Stimulated activated CD8-positive, alpha-beta memory T cell treated with anti-CD3 and anti-CD28 coated beads, Interleukin-15, amount 100 ng/mL, for 24 hours (primary cell): Measurements from ENCODE around the gene IQGAP2.
"Not testable (repeated sequence)": the region's sequence is repeated elsewhere in the genome, so short reads cannot be mapped to it uniquely, and the experiment has no call there.

Experiments
- DNase-seq: peaks from one replicate; pipeline ENCODE4 v3.0.0-alpha.2; 2020; ENCODE audit warnings: low read depth

The IQGAP2 gene

GRCh38 chr5:76535577-76535976 is 132.5 kb downstream of the IQGAP2 start:
- DNase-seq: no peak

GRCh38 chr5:76537073-76537543 is 134.0 kb downstream of the IQGAP2 start:
- DNase-seq: no peak

DNA sequence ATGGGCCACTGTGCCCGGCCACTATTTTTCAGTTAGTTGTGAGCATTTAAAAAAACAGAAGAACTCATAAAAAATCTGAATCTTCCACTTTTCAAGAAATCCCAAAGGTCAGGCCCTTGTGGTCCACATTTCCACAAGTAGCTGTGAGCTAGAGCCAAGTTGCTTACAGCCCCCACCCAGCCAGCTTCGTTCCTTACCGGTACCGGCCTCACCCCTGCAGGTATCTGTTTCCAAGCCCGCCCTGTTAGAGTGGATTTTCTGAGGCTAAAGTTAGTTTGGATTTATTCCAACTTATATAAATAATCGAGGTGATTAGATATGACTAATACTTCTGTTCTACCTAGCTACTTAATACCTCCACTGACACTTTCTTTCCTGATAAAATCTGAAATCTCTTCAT is 139.2 kb downstream of the IQGAP2 start:
- no peak for DNase-seq

- DNase-seq: no peak
These were observed 140.0 kb downstream of the IQGAP2 start for GRCh38 chr5:76542887-76543690.

- no peak for DNase-seq
These were observed 141.3 kb downstream of the IQGAP2 start for GRCh38 chr5:76544268-76544926.

- DNase-seq: no peak
These were observed 142.1 kb downstream of the IQGAP2 start for GRCh38 chr5:76545184-76545583.

DNA sequence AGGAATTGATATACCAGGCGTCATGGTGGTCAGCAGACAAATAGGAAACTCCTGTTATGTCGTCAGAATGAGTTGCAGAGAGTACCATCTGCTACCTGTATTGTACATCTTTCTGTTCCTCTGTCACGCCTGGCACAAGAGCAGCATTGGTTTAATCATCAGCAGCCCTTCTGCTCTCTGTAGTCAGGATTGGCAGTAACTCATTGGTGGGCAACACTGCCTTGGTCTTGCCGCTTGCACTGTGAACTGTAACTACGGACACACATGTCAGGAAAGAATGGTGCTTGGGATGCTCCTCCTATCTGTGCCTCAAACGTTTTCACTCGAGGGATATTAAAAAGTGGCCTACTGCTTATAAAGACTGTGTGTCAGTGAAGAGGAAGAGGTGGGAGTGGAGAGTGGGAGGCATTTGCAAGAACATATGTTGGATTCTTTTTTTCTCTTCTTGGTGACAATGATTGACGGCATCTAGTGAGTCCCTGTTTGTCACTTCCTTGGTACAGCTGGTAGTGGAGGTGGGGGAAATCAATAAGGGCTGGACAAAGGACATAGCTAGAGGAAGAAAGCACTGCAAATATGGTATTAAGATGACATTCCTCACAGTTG is 143.5 kb downstream of the IQGAP2 start:
- DNase-seq: no peak

DNA sequence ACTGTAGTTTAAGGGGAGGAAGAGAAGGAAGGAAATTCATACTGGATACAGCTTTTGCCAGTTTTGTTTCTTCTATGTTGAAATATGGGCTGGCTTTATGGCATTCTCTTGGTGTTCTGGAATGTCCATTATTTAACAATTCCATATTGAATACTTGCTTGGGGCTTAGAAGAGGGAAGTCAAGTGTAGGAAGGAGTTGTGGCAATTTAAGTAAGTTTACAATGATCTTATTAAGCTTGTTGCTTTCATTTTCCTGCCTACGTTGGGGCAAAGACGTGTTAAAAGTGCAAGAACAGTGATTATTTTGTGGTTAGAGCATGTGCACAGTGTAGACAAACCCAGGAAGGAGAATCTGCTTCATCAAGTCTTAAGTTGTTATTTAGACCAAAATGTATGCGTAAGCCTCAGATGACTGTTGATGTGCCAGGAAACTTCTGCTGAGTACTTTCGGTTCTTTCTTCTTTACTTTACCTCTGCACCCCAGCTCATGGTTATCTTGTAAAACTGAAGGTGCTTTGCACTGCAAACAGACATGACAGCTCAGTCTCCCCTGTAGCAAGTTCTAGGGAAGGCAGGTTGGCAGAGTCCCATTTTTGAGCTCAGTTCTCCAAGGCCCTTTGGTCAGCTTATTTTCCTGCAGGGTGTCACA is 144.3 kb downstream of the IQGAP2 start:
- no peak for DNase-seq

DNA sequence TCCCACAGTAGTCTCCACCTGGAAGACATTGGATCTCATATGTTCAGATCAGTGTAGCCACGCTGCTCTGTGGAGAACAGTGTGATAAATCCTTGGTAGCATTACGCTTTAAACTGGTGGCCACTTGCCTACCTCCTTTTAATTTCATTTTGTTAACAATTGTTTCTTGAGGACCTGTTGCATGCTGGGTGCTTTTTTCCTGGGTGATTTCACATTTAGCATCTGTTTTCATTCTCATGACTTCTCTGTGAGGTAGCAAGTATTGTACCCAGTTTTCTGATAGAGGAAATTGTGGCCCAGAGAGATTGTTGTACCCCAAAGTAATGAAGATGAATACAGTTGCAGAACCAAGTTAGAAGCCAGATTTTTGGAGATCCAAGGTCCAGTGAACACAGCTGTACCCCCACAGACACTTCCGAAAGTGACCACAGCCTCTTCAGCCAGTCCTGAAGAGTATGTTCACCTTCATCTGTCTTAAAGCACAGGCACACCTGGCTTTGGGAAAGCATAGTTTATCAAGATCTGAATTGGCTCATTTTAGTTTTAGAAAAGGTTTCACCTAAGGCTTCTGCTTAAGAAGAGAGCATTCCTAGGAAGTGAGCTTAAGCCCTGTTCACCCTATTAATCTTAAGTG is 144.9 kb downstream of the IQGAP2 start:
- no peak for DNase-seq

DNA sequence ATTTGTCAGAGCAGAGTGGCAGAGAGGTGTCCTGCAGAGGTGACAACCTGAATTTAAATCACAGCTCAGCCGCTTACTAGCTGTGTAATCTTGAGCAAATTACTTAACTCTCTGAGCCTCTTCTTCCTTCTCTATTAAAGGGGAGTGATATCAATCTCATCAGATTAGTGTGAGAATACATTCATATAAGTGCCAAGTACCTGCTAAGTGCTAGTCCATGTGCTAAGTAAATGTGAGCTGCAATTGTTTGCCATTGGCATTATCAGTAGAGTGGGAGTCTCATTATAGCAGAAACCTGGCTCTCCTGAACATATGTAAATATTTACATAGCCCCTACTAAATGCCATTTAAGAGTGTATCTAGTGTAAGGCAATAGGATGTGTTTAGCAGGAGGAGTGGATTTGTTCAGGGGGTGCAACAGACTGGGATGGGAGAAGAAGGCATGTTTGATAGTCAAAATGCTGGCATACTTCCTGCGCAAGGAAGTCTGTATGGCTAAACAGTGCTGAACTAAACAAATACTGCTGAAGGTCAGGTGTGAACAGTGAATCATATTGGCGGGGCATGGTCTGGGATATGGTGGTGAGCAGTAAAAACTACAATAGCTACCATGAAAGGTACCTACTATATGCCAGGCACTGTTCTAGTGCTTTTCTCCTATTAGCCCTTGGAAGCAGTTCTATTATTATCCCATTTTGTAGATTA is 145.6 kb downstream of the IQGAP2 start:
- no peak for DNase-seq

- DNase-seq: not testable (repeated sequence)
These were observed 147.8 kb downstream of the IQGAP2 start for GRCh38 chr5:76550881-76551280.

DNA sequence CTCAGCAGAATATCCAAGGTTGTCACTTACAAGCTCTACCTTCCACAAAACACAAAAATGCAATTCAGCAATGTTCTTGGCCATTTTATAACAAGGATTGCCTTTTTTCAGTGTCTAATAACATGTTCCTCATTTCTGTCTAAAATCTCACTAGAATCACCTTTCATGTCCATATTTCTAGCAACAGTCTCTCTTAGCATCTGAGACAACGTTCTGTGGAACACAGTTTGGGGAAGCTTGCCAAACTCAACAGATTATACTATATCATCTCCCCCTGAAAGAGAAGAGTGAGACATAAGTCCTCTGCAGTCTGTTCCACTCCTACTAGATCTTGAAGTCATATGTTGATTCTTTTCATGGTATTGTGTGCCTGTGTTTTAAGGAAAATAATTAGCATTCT is 149.5 kb downstream of the IQGAP2 start:
- DNase-seq: no peak

DNA sequence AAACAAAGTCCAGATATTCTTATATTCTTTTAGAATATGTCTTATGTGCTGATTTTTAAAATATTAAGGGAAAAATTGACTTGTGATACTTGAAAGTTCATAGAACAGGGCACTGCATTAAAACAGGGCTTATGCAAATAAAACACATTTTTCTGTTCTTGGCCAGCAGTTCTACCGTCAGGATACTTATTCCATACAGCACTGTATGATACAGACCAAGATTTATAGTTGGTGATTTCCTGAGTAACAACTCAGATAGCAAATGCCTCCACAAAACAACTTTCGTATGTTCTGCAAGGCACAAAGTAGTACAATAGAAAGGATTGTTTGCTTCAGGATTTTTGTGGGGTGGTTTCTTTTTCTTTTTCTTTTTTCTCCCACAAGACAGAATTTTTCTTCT is 150.2 kb downstream of the IQGAP2 start:
- DNase-seq: no peak

GRCh38 chr5:76555114-76555513 is 152.0 kb downstream of the IQGAP2 start:
- no peak for DNase-seq

GRCh38 chr5:76555717-76556116 is 152.6 kb downstream of the IQGAP2 start:
- DNase-seq: no peak

DNA sequence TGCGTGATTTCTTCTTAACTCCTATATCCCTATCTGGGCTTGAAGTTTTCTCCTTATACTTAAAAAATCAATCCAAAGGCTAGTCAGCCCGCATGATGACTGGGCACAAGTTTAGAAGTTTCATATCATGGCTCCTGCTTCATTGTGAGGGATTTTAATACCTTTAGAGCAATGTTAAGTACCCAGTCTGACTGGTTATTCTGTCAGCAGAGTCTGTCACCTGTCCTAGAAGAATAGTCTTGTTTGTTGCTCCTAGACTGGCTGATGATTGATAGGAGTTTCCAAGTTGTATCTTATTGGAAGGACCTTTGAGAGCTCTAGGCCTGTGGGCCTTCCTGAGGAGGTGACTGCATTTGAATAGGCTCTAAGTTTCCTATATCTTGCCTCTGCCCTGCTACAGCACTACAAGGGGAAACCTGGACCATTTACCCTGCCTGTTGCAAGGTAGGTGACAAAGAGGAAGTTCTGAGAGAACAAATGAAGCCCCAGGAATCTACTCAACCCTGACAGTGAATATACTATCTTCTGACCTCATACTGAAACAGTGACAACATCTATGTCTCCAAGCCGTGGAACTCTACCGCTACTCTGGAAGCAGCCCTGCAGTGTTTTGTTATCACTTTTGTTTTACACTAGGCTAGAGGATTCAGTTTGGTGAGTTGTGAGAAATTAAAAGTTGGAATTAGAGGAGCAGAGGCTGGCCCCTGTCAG is 153.6 kb downstream of the IQGAP2 start:
- DNase-seq: no peak

- DNase-seq: no peak
These were observed 158.1 kb downstream of the IQGAP2 start for GRCh38 chr5:76560952-76561891.

DNA sequence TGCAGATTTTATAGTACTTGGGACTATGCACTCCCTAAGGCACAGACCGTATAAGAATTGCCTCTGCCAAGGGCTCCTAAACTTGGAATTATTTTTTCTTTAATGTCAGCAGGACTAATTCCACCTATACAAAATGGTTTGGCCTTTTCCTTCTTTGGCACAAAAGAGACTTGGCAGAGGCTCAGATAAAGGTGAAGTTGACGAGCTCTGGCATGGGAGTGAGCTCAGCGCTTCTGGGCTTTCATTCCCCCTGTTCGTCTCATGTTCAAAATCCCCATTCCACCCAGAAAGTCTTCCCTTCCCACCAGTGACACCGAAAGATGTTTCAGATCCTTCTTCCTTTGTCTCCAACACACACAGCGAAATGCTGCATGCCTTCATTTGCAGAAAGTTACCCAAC is 158.9 kb downstream of the IQGAP2 start:
- no peak for DNase-seq

DNA sequence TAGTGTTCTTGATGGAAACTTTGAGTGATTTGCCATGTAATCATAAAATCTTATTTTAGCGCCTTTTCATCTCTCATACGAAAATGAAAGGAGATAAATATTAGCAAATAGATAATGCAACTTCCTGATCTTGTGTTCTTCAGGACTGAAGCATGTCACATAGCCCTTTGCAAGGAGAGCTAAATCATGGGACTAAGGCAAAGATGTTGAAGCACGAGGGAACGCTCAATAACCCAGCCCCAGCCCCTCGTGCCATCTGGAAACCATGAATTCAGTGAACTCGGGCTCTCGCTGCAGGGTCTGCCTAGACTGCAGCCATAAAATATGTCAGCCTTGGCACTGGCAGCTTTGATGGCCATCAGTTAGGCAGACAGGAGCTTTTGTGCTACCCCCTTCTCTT is 161.9 kb downstream of the IQGAP2 start:
- no peak for DNase-seq

- no peak for DNase-seq
These were observed 167.1 kb downstream of the IQGAP2 start for GRCh38 chr5:76570153-76570552.
